Neural progenitor cell (in vitro differentiated cells): ENCODE measurements around the gene PAGE4. TPM values are rescaled to one million over a fixed set of nuclear protein-coding genes. Genes with fewer than 3 reads are reported as not detected.

Source experiments
- DNase-seq: peaks from one replicate; pipeline ENCODE4 v3.0.0-alpha.2; 2016; ENCODE audit warnings: low spot score
- H2AFZ ChIP-seq: fragments of 200-600 bp; sonication (generic); replicated peaks from 2 replicates; pipeline ENCODE4 v1.6.1; 2016; ENCODE audit warnings: antibody characterized with exemption
- H3F3A ChIP-seq: fragments of 200-600 bp; sonication (generic); 2 replicates; pipeline ENCODE4 v1.6.1; 2016; ENCODE audit warnings: antibody characterized with exemption, low read depth
- H3K27ac ChIP-seq: fragments of 200-600 bp; sonication (generic); 2 replicates; pipeline ENCODE4 v1.5.1; 2016; ENCODE audit warnings: mild to moderate bottlenecking
- H3K27me3 ChIP-seq: fragments of 200-600 bp; sonication (generic); 2 replicates; pipeline ENCODE4 v1.6.1; 2016; ENCODE audit warnings: mild to moderate bottlenecking, moderate library complexity
- H3K36me3 ChIP-seq: fragments of 200-600 bp; sonication (generic); 2 replicates; pipeline ENCODE4 v1.5.1; 2016
- H3K4me1 ChIP-seq: fragments of 200-600 bp; sonication (generic); 2 replicates; pipeline ENCODE4 v1.6.1; 2016; ENCODE audit warnings: mixed run types
- H3K4me2 ChIP-seq: fragments of 200-600 bp; sonication (generic); 2 replicates; pipeline ENCODE4 v1.6.1; 2016
- H3K4me3 ChIP-seq: fragments of 200-600 bp; sonication (generic); 2 replicates; pipeline ENCODE4 v1.5.1; 2016
- H3K79me2 ChIP-seq: fragments of 200-600 bp; sonication (generic); 2 replicates; pipeline ENCODE4 v1.6.1; 2016; ENCODE audit warnings: low read depth
- H3K9ac ChIP-seq: fragments of 200-600 bp; sonication (generic); 2 replicates; pipeline ENCODE4 v1.6.1; 2016
- H3K9me3 ChIP-seq: fragments of 200-600 bp; sonication (generic); 2 replicates; pipeline ENCODE4 v1.5.1; 2016; ENCODE audit warnings: low read depth
- H4K20me1 ChIP-seq: fragments of 200-600 bp; sonication (generic); 2 replicates; pipeline ENCODE4 v1.6.1; 2016; ENCODE audit warnings: low read depth
- H3K27ac Mint-ChIP-seq: 3 replicates; pipeline ENCODE4 v1.8.0; 2021; ENCODE audit warnings: mixed read lengths
- H3K27me3 Mint-ChIP-seq: 2 replicates; pipeline ENCODE4 v1.8.0; 2022; ENCODE audit warnings: low read depth, mild to moderate bottlenecking, inconsistent platforms, moderate library complexity, mixed read lengths; ENCODE audit not compliant: insufficient read depth
- H3K36me3 Mint-ChIP-seq: 3 replicates; pipeline ENCODE4 v1.8.0; 2021; ENCODE audit warnings: mixed read lengths
- H3K4me1 Mint-ChIP-seq: 3 replicates; pipeline ENCODE4 v1.8.0; 2021; ENCODE audit warnings: mixed read lengths
- H3K4me3 Mint-ChIP-seq: 3 replicates; pipeline ENCODE4 v1.8.0; 2021; ENCODE audit warnings: mild to moderate bottlenecking, moderate library complexity, mixed read lengths
- H3K9me3 Mint-ChIP-seq: 3 replicates; pipeline ENCODE4 v1.8.0; 2020; ENCODE audit warnings: mixed read lengths
- CTCF ChIP-seq: fragments of 200-600 bp; sonication (generic); IDR thresholded peaks from 2 replicates; pipeline ENCODE4 v1.5.1; 2017; ENCODE audit warnings: antibody characterized with exemption, mild to moderate bottlenecking
- EZH2 ChIP-seq: fragments of 200-600 bp; sonication (generic); IDR thresholded peaks from 2 replicates; pipeline ENCODE4 v1.6.1; 2017; ENCODE audit warnings: antibody characterized with exemption, mild to moderate bottlenecking, moderate library complexity
- EZH2phosphoT487 ChIP-seq: fragments of 200-600 bp; sonication (generic); IDR thresholded peaks from 2 replicates; pipeline ENCODE4 v1.6.1; 2017; ENCODE audit warnings: antibody characterized with exemption
- total RNA-seq: library from RNA; depleted of rRNA; stranded (reverse); fragments of >200 nt; gene quantifications from 2 replicates; pipeline ENCODE4 v1.2.3, GENCODE V29; 2015; ENCODE audit warnings: low replicate concordance

Gene PAGE4
- total RNA-seq, 1 donor from 2014 or later: not detected

GRCh38 chrX:49845701-49846403, 16.7 kb downstream of the PAGE4 start:
- H3K9me3 Mint-ChIP-seq: no peaks in the 10 kb centered on the region
- Histone ChIP-seq H3K27me3 (no peaks in the 10 kb centered on the region), H3K27ac (no peak overlapping the region), H3K9ac (no peak overlapping the region), H4K20me1 (no peaks in the 10 kb centered on the region), H3K4me1 (no peaks in the 10 kb centered on the region), H2AFZ (no peak overlapping the region), H3F3A (no peaks in the 10 kb centered on the region), H3K79me2 (no peaks in the 10 kb centered on the region), H3K4me3 (no peak overlapping the region), H3K36me3 (no peaks in the 10 kb centered on the region), H3K4me2 (no peak overlapping the region), H3K9me3 (peaks cover 6% of the 10 kb centered on the region)
- H3K27me3 Mint-ChIP-seq: peaks cover 6% of the 10 kb centered on the region
- no peak for DNase-seq
- TF ChIP-seq EZH2 (no peak), CTCF (no peak), EZH2phosphoT487 (no peak)
- peaks cover 42% of the 10 kb centered on the region for H3K4me1 Mint-ChIP-seq
- peak overlapping the region; percentile 94 for H3K27ac Mint-ChIP-seq
- no peak overlapping the region for H3K4me3 Mint-ChIP-seq
- H3K36me3 Mint-ChIP-seq: no peaks in the 10 kb centered on the region

- no peaks in the 10 kb centered on the region for H3K36me3 ChIP-seq
- no peak overlapping the region for H3K4me2 ChIP-seq
- DNase-seq: no peak
- H3K79me2 ChIP-seq: no peaks in the 10 kb centered on the region
- Mint-ChIP-seq H3K27ac (peak overlapping the region; percentile 70), H3K4me3 (no peak overlapping the region), H3K4me1 (peaks cover 36% of the 10 kb centered on the region), H3K36me3 (no peaks in the 10 kb centered on the region), H3K27me3 (peaks cover 6% of the 10 kb centered on the region), H3K9me3 (no peaks in the 10 kb centered on the region)
- no peaks in the 10 kb centered on the region for H3F3A ChIP-seq
- H2AFZ ChIP-seq: no peak overlapping the region
- H3K27ac ChIP-seq: no peak overlapping the region
- no peaks in the 10 kb centered on the region for H3K27me3 ChIP-seq
- H4K20me1 ChIP-seq: no peaks in the 10 kb centered on the region
- H3K4me3 ChIP-seq: no peak overlapping the region
- TF ChIP-seq EZH2 (no peak), EZH2phosphoT487 (no peak), CTCF (no peak)
- no peaks in the 10 kb centered on the region for H3K4me1 ChIP-seq
- no peak overlapping the region for H3K9ac ChIP-seq
- peaks cover 6% of the 10 kb centered on the region for H3K9me3 ChIP-seq
Measured at GRCh38 chrX:49846522-49846921, 17.4 kb downstream of the PAGE4 start.

GRCh38 chrX:49848275-49848674, 19.2 kb downstream of the PAGE4 start:
- Histone ChIP-seq H3K79me2 (no peaks in the 10 kb centered on the region), H3F3A (no peaks in the 10 kb centered on the region), H4K20me1 (no peaks in the 10 kb centered on the region), H3K27ac (no peak overlapping the region), H3K9me3 (peaks cover 6% of the 10 kb centered on the region), H3K9ac (no peak overlapping the region), H3K4me3 (no peak overlapping the region), H2AFZ (no peak overlapping the region), H3K36me3 (no peaks in the 10 kb centered on the region), H3K4me1 (no peaks in the 10 kb centered on the region), H3K27me3 (no peaks in the 10 kb centered on the region), H3K4me2 (no peak overlapping the region)
- Mint-ChIP-seq H3K36me3 (no peaks in the 10 kb centered on the region), H3K27ac (no peak overlapping the region), H3K9me3 (no peaks in the 10 kb centered on the region), H3K27me3 (peaks cover 4% of the 10 kb centered on the region), H3K4me1 (peaks cover 30% of the 10 kb centered on the region), H3K4me3 (no peak overlapping the region)
- DNase-seq: no peak
- no peak for TF ChIP-seq EZH2phosphoT487
- TF ChIP-seq EZH2: no peak
- TF ChIP-seq CTCF: no peak
